GM21786 (cell line): Measurements from ENCODE around the gene FSCN2.

Source experiments
- ATAC-seq: cut with Tn5 transposase; IDR thresholded peaks from one replicate; pipeline ENCODE4 v1.9.1; 2021; ENCODE audit not compliant: unreplicated experiment

FSCN2 gene

GRCh38 chr17:81552244-81553017 lies 24.3 kb downstream of the FSCN2 start, which contains the start of gene FAAP100:
FAAP100 (minus strand) TSS chr17:81552353; CDS start chr17:81552330, 23 bp downstream.
- ATAC-seq = peak; percentile 45

- peak; percentile 16 for ATAC-seq
Measured at GRCh38 chr17:81553018-81553615, 24.9 kb downstream of the FSCN2 start.

- ATAC-seq = no peak
Measured at GRCh38 chr17:81553616-81554181, 25.5 kb downstream of the FSCN2 start.

GRCh38 chr17:81556175-81556691 lies 28.1 kb downstream of the FSCN2 start:
- no peak for ATAC-seq

- no peak for ATAC-seq
Measured at GRCh38 chr17:81556863-81557262, 28.7 kb downstream of the FSCN2 start.

- no peak for ATAC-seq
Measured at GRCh38 chr17:81557276-81558114, 29.3 kb downstream of the FSCN2 start.

GRCh38 chr17:81558115-81558468 lies 29.9 kb downstream of the FSCN2 start:
- ATAC-seq = no peak

- no peak for ATAC-seq
Measured at GRCh38 chr17:81558941-81559806, 31.0 kb downstream of the FSCN2 start.

- ATAC-seq = no peak
Measured at GRCh38 chr17:81561494-81561885, 33.3 kb downstream of the FSCN2 start.

- no peak for ATAC-seq
Measured at GRCh38 chr17:81563861-81564586, 35.8 kb downstream of the FSCN2 start.

GRCh38 chr17:81564778-81565177 lies 36.6 kb downstream of the FSCN2 start:
- ATAC-seq = no peak

GRCh38 chr17:81565231-81565630 lies 37.1 kb downstream of the FSCN2 start:
- no peak for ATAC-seq

- no peak for ATAC-seq
Measured at GRCh38 chr17:81566461-81567126, 38.4 kb downstream of the FSCN2 start.

- ATAC-seq = no peak
Measured at GRCh38 chr17:81567191-81567590, 39.0 kb downstream of the FSCN2 start.

- no peak for ATAC-seq
Measured at GRCh38 chr17:81568416-81568815, 40.2 kb downstream of the FSCN2 start.

- ATAC-seq = no peak
Measured at GRCh38 chr17:81569986-81570514, 41.9 kb downstream of the FSCN2 start.

GRCh38 chr17:81570964-81571363 lies 42.8 kb downstream of the FSCN2 start:
- no peak for ATAC-seq

GRCh38 chr17:81572563-81573168 lies 44.5 kb downstream of the FSCN2 start:
- ATAC-seq = no peak
